ENCODE results near the gene LRMDA.

The LRMDA gene

DNA sequence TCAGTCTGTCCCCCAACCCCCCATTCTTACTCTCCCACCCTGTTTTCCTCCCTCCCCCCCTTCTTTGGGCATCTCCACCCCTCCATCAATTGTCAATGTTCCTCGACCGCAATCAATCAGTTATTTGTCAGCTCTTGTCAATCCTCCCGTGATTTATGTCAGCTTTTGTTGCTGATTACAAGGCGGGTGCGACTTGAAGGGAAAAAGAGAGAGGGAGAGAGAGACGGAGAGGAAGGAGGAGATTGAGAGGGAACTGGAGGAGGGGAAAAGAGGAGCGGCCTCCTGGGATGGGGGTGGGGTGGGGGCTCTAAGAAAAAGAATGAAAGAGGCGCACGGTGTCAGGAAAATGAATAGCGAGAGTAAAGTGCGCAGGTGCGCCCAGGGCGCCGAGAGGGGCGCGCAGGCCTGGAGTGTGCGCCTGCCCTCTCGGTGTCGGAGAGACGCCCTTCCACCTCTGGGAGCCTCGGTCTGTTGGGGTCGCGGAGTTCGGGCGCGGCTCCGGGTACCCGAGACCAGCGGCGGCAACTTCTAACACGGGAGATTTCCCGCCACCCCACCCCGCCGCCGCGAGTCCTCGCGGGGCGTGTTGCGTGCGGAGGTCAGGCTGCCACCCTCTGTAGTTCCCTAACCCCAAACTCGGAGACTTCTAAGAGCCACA lies 28.8 kb upstream of the LRMDA start:
- no peak for DNase-seq

DNA sequence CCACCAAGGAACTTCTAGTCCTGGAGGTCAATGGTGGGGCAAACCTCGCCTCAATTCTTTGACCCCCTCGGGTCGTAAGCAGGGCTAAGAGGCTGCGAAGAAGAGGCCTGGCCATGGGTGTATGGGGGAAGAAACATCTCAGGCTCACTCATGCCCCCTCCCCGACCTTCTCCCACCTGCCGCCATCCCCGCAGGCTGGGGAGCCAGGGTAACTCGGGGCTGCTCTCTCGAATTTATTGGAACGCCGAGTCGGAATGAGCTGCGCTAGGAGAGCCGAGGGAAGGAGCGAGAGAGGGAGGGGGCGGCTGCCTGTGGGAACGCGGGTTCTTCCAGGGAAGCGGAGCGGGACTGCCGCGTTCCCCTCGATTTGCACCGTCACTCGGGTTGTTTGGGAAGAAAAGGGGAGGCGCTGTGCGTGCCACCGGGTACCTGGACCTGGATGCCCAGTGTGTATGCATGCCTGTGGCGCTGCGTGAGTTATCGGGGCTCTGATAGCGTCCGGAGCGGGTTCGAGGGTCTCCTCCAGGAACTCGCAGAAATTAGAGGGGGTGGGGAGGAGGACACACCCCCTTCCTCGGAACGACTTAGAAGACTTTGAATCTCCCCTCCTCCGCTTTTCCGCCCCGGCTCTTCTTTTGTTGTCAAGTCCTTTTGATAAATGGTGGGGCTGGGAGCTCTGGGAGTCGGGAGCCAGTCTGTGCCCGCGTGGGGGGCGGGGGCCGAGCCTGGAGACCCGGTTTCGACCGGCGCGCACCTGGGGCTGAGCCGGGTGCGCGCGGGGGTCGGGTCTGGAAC lies 28.1 kb upstream of the LRMDA start:
- no peak for DNase-seq

DNA sequence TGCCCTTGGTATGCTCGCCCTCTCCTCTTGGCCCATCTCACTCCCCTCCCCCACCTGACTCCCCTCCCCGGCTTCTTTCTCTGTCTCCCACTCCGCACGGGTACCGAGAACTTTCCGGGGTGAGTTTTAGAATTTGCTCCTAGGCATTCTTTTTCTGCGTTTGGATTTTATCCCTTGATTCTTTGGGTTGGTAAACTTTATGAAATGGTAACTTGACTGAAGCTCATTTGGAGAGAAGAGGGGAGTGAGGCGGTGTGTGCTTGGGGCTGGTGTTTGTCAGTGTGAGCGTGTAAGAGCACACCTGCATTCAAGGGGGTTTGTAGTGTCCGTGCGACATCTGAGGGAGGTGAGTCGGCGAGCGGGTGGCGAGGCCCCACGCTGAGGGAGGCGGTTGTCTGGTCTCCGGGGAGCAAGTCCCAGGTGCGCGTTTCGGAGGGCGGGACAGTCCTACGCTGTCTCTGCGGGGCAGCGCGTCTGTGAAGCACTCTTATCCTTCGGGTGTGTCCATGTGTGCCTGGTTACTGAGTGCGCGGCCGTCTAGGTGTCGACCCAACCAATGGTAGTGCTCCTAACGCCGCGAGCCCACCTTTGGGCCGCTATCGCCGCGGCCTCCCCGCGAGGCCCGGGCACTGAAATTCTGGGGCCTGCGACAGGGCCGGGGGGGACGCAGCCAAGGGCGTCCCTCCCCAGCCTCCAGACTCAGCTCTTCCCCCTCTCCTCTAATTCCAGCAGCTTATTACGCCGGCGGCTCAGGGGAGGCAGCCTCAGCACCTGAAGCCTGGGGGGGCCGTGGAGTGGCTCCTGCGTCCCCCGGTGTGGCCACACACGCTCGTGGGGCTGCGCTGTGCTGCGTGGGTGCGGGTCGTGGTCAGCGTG lies 27.2 kb upstream of the LRMDA start:
- no peak for DNase-seq

DNA sequence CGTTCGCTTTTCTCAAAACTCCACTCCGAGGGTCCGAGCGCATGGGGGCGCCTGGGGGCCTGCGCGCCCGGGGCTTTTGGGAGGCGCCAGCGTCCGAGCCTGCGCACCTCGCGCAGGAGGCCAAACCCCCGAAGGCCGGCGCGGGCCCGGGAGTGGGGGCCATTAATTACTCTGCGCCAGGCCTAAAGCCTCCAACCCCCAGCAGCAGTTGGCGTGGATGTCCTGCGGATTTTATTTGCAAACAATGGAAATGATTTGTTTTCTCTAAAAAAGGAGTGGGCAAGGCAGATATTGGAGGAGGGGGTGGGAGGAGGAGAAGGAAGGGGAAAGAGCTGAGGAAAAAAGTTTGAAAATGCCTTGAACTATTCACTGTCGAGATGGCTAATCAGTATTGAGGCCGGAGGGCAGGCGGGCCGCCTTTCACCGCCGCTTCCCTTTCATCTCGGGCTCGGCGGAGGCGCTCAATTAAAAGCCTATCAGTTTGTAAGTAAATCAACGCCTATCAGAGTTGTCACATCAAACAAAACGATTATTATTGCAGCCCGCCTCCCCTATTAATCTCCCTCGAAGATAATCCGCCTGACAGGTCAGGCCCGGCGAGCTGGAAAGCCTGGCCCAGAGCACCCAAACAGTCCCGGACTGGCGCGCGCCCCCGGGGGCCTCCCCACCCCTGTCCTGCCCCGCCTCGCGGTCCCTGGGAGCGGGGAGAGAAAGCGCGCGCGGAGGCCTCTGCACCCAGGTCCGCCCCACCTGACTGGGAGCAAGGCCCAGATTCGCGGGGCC lies 26.4 kb upstream of the LRMDA start:
- no peak for DNase-seq

DNA sequence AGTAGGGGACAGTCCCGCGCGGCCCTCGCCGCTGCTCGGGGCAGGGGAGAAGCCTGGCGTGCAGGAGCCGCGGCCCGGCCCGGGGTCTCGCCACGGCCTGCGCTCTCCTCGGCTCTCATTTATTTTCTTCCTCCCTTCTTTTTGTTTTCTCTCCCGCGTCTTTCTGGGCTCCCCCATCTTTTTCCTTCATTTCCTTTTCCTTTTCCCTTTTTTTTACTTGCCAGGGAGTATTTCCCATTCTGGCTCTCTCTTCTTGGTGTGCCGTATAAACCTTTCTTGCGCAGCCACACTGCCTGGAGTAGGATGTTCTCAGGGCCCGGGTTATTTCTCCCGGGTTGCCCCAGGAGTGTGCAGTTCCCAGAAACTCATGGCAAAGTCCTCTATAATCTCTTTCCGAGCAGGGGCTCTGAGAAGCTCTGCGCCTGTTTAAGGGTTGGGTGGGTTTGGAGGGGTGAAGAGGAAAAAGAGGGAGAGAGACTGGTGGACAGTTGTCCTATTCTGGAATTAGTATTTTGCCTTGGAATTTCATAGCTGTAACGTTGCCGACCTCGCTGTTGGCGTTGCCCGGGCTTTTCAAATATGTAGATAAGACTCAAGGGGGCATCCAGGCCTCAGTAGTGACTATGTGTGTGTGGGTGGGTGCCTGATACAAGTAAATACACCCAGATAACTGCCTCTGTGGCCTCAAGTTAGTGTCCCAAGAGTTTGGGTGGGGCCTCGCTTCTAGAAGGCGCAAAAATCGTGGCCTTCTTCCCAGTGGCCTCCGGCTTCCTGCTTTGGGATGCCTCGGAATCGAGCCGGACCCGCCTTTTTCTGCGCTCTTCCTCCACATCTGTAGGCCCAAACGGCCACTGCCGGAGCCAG lies 25.6 kb upstream of the LRMDA start:
- no peak for DNase-seq

DNA sequence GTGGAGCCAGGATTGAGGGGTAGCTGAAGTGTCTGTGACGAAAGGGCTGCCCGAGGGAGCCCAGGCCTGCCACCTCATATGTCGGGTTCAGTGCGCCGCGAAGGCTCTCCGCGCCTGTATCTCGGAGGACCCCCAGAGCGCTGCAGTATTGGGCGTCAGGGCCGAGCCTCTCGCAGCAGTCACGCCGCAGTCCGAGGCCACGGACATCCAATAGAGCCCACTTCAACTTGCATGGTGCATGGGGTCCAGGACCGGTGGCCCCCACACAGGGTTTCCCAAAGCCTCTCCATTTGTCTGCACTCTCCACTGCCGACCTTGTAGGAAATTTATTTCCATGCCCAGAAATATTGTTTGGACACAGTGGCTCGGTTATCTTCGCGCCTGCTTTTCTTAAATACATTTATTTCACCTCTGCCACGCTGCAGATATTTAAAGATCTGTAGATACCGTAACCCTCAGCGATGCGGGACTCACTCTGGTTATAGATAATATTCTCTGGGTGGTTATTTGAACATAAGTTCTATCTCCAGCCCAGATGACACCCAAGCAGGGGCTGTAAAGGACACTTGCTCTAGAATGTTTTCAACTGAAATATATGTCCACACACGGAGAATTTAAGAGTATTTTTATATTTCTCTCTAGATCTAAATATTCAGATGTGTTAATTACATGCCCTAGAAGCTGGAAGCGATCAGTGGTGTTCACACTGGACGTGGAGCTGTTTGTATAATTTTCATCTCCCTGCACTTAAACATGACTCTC lies 24.8 kb upstream of the LRMDA start:
- no peak for DNase-seq

DNA sequence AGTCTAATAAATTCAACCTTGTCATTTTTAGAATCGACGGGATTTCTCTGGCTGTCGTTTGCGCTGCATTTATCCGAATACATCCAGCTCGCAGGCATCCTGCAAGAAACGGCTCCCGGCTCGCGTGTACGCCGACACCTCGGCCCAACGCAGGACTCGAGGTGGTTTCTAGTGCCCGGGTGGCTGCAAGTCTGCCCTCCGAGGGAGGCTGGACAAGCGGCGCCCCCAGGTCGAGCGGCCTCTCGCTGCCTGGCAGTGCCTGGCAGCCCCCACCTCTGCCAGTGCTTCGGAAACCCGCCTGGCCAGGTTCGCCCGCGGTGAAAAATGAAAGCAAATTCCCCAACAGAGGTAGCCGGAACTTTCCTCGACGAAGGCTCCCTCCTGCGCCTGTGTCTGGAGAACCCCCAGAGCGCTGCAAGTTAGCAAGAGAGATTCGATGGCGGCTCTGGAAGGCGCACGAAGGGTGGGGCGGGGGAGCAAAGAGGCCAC lies 24.2 kb upstream of the LRMDA start:
- DNase-seq, result no peak

DNA sequence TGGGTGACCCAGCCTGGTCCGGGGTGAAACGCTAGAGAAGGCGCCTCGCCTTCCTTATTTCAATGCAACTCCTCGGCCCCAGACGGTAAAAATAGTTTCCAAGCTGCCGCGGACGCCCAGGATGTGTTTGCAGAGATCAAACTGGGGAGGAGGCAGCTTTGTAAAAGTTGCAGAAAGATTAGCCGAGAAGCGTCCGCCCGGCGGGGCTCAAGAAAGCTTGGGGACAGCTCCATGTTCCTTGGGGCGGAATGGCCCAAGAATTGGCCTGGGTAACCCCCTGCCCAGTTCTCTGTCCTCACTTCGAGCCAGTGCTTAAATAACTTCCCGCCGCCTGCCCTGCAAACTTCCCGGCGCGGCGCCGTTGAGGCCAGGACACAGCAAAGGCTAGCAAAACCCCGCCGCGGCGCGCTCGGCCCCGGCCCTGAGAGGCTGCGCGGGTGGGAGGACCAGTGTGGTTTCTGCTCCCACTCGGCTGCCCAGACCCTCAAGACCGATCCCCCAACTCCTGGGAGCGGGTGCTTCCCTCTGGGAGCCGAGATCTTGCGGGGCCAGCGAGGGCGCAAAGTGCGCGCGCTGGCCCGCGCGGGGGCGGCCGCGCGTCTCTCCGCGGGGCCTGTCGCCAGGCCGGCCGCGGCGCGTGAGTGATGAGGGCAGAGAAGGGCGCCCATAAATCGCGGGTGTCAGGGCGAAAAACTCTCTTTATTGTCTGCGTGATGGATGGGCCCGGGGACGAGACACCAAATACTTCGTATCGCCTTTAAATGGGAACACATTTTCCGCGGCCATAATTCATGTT lies 23.5 kb upstream of the LRMDA start:
- DNase-seq, result no peak

DNA sequence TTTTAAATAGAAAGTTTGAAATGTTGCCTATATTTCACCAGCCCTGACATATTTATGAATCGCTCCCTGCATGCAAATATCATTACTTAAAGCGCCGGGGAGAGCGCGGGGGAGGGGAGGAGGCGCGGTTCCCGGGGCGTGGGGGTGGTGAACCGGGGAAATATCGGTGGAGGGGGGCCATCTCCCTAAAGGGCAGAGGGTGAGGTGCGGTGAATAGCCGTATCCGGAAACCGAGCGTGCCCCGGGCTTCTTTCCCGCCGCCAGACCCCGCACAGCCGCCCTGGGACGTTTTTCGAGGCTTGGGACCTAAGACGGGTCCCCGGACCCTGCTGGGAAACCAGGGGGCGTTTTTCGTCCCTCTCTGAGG lies 22.9 kb upstream of the LRMDA start:
- no peak for DNase-seq

DNA sequence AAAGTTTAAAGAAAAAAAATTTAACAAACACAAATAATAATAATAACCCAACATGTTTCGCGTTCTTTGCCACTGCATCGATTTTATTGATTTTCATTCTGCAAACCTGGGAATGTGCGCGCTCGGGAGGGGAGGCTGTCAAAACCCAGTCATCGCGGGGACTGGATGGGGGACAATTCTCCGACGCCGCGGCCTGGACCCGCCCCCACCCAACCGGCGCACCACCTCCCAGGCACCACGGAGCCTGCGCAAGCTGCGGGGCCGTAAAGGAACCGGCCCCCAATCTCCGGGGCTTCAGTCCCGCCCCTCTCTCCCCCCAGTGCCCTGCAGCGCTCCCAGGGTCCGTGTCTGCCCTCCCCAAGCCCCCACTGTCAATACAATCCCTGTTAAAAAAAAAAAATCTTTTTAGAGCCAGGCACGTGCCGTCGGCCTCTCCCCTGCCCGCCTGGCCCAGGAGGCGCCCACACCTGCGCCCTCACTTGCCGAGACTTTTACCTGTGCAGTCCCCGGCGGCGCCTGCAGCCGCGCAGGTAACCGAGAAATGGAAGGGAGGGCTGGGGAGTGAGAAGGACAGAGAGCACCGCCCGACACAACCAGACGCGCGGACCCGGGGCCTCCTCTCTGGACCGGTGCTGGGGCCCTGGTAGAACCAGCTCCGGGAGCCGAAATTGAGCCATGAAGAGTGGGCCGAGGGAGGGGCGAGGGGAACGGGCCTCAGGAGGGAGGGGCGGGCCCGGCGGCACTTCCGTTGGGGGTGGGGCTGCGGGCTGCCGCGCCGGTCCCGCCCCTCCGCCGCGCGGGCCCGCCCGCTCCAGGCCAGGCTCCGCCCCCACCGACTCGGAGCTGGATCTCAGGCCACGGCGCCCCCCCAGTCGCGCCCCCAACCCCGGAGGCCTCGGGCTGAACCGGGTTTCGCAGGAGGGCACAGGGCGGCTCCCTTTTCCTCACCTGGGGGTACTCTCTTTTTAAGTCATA lies 22.2 kb upstream of the LRMDA start:
- DNase-seq, result no peak

DNA sequence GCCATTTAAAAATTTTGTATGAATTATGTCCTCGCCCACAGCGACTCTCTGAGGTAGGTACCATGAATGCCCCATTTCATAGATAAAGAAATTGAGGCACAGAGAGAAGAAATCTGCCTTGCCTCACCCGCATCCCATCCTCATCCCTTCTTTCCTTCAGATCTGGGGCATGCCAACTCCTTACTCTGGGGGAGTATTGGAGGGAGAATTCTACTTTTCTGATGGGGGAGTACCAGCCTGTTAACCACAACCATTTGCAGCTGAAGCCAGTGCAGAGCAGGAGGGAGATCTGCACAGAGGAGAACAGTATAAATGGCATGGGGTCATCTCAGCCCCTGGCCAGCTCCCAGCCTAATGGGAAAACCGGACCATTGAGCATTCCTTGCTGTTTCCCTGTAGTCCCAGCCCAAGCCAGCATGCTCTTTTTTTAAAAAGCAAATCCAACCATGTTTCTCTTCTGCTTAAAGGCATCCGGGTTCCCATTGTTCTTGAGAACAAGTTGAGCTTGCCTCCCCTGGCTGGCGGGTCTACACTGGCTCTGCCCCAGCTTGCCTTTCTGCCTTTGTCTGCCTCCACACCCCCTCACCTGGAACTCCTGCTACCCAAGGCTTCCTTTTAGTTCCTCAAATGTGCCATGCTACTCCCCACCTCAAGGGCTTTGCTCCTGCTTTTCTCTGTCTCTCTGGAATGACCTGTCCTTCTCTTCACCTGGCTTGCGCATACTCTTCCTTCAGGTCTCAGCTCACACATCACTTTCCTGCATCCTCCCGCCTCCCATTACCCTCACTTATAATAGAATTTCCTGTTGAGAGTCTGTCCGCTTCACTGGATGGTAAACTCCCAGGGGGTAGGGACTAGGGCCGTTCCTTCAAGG lies 21.1 kb upstream of the LRMDA start:
- DNase-seq, result no peak

DNA sequence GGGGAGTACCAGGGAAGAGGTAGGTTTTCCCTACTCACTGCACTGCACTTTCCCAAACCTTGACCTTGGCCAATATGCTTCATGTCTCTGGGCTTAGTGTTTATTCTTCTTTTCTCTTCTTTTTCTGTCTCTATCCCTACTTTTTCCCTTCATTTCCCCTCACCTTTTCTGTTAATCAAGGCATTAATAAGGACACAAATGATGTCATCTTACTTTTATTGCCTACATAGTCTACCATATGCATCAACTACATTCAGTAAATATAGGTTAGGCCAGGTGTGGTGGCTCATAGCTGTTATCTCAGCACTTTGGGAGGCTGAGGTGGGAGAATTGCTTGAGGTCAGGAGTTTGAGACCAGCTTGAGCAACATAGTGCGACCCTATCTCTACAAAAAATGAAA lies 16.9 kb upstream of the LRMDA start:
- DNase-seq, result no peak

DNA sequence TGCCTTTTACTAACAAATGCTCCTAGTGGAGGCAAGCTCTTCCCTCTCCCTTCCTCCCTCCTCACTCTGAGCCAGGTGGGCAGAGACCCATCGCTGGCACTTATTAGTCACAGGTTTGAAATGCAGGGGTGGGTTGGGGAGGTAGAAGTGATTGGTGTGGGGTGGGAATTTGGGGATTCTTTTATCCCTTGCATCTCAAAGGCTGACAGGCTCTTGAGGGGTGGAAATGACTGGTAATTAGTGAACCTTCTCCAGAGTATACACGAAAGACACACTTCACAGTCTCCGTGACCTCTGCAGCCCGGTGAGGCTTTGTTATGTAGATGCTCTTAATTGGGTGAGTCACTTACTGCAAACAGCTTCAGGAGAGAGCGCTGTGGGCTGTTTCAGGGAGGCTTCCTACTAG lies 13.9 kb upstream of the LRMDA start:
- no peak for DNase-seq

DNA sequence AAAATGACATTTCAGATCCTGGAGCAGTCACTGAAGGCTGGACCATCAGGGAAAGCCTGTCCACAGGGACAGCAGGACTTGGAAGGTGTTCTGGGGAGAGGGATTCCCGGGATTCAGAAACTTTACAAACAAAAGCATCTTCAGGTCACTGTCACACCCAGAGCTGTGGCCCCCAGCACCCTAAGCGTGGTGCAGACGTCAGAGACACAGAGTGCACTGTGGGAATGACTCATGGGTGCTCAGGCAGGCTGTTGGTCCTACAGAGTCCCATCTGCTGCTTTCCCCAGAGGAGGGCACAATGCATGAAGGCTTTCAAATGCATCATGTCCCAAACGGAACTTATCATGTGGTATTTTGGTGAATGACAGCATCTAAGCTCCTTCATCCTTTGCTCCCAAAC lies 13.1 kb upstream of the LRMDA start:
- no peak for DNase-seq

DNA sequence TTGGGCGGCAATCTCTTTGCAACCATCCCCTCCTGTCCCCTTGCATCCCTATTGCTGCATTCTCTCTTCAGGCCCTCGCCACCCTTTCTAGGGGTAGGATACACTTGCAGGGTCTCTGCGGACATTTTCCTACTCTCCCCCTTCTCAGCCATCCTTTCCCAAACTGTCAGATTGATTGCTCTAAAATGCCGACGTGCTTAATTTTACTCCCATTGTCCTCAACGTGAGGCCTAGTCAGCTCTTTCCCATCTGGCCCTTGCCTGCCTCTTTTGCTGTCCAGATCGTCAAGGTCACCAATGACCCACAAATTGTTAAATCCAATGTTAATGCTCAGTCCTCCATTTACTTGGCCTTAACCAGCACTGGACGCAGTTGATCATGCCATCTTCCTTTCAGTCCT lies 12.7 kb upstream of the LRMDA start:
- DNase-seq, result no peak

DNA sequence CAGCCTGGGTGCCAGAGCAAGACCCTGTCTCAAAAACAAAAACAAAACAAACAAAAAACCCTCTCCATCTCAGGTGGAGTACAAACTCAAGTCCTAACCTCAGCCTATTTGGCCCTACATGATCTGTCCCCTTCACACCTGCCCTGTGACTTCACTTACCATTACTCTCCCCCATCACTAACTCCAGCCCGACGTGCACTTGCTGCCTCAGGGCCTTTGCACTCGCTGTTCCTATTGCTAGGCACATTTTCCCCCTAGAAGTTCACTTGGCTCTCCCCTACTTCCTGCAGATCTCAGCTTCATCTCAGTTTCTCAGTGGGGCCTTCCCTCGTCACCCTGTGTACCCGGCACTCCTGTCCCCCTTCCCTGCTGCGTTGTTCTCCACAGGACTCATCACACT lies 8.5 kb upstream of the LRMDA start:
- no peak for DNase-seq

DNA sequence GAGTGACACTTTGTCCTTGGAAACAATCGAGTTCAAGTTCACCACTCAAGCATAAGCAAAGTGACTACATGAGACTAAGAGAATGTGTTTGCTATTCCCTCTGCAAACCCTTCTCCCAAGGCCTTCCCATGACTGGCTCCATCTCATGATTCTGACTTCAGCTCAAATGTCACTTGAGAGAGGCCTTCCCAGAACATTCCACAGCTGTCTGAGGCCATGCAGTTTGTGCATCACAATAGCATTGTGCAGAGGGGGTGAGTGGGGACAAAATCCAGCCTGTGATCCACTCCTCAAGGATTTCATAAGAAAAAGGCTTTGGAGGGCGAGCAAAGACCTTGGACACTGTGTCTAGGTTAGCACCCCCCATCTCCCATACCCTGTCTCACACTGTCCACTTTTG lies 6.9 kb upstream of the LRMDA start:
- DNase-seq, result no peak
